GM18498 (cell line): ENCODE results near the gene ENAH.
"Not testable (repeated sequence)": the region's sequence is repeated elsewhere in the genome, so short reads cannot be mapped to it uniquely, and the experiment has no call there.

ENCODE experiments used
- ATAC-seq: cut with Tn5 transposase; IDR thresholded peaks from one replicate; pipeline ENCODE4 v1.9.1; 2021; ENCODE audit warnings: mild to moderate bottlenecking, moderate library complexity; ENCODE audit not compliant: unreplicated experiment

The ENAH gene

GRCh38 chr1:225474986-225475820, 177.7 kb downstream of the ENAH start:
- ATAC-seq, result peak; percentile 79

GRCh38 chr1:225474439-225474985, 178.4 kb downstream of the ENAH start:
- ATAC-seq, result no peak

- ATAC-seq, result not testable (repeated sequence)
These were observed 179.1 kb downstream of the ENAH start for GRCh38 chr1:225473676-225474438.

- not testable (repeated sequence) for ATAC-seq
These were observed 179.7 kb downstream of the ENAH start for GRCh38 chr1:225473266-225473665.

GRCh38 chr1:225471453-225472301, 181.2 kb downstream of the ENAH start:
- no peak for ATAC-seq

DNA sequence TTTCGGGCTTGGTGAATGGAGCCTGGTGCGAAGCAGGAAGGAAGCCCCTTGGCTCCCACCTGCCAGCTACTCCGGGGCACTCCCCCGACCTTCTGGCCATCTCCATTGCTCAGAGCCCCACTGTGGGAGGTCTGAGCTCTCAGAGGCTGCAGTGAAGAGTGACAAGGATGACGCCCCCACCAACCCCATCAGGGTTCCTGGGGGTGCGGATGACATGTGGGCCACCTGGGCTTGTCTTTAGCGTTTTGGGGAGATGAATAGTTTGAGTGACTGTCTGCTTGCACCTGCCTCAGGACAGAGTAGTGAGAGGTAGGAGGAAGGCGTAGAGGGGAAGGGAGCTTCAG, 181.8 kb downstream of the ENAH start:
- ATAC-seq, result no peak

DNA sequence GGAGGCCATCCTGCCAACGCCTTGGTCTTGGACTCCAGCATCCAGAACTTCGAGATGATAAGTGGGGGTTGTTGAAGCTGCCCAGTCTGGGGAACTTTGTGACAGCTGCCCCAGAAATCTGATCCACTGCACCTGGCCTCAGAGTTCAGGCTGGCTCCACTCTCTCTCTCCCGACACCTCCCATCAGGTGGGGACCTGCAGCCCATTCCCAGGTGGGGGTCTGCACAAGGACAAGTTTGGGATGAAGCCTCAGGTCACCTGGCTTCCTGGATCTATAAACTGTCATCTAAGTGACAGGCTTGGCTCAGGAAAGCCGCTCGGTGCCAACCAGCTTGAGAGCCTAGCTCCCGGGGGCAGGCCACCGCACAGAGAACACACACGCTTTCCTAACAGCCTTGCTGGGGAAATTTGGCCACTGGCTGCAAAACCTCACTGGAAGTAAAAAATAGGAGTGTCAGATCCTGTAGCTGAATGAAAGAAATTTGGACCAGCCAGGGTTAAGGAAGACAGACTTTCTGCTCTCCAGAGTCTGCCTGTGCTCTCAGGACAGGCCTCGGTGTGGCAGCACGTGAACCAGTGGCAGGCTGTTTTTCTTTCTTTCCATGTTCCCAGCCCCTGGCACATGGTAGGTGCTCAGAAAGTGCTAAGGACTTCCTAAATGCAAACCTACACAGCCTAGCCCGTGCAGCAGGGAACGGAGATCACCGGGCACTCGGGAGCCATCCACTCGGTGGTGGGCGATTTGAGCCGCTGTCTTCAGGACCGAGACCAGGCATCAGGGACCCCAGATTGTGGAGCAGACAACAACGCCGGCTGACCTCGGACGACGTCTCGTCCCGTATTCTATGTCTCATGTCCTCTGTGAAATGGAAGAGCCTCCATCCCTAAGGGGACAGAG, 182.5 kb downstream of the ENAH start:
- no peak for ATAC-seq

GRCh38 chr1:225469051-225469450, 183.9 kb downstream of the ENAH start:
- ATAC-seq, result no peak

DNA sequence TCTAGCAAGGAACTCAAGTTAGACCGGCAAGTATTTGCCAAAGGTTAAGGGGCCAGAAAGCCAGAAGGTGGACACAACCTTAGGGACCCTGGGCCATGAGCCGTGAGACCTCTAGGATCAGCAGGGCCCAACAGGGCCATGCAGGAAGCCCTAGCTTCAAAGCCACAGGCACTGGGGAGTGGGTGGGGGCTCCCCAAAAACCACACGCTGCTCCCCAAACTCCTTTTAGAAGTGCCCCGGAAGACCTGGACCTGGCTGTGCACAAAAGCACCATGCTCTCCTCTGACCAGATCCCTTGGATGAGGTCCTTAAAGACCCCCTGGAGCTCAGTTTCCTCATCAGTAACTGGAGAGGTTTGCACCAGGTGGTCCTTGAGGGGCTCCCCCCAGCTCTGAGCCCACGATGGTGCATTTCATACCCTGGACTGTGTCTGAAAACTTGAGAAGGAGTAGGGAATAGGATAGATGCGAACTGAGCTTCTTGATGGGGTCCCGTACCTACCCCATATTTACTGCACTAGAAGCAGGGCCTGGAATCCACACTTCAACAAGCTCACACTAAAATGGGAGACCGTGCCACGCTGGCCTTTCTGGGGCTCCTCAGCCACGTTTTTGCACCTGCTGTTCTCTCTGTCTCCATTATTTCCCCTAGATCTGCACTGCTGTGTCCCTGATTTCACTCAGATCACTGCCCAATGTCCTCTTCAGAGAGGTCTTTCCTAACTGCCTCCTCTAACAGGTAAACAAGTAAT, 184.5 kb downstream of the ENAH start:
- no peak for ATAC-seq

GRCh38 chr1:225467193-225468020, 185.5 kb downstream of the ENAH start:
- ATAC-seq, result peak; percentile 94

GRCh38 chr1:225466848-225467192, 186.1 kb downstream of the ENAH start:
- no peak for ATAC-seq

- ATAC-seq, result no peak
These were observed 187.0 kb downstream of the ENAH start for GRCh38 chr1:225465793-225466517.

GRCh38 chr1:225464851-225465792, 187.8 kb downstream of the ENAH start:
- no peak for ATAC-seq

- no peak for ATAC-seq
These were observed 190.0 kb downstream of the ENAH start for GRCh38 chr1:225462714-225463574.

DNA sequence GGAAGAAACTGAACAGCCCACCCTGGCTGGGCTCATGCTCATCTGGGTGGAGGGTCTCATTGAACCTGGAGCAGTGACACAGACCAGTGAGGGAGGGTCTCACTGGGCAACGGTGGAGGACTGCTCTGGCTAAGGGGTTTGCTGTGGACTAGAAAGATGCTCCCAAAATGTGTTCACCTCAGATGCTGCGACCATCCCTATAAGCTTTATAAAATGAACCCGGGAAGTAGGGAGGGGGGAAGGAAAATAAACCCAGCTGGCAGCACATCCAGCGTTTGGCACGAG, 190.6 kb downstream of the ENAH start:
- no peak for ATAC-seq
